WTC11 (cell line): ENCODE data around the gene SHLD1.

Source experiments
- NFYB ChIP-seq: sonication (generic); formaldehyde crosslinking; conservative IDR thresholded peaks from 2 replicates; pipeline ENCODE4 v1.8.0; 2022; ENCODE audit warnings: low read depth, missing genetic modification reagents
- TF ChIP-seq, protein P1 (sequence below): fragments of 200-600 bp; IDR thresholded peaks from 2 replicates; pipeline ENCODE4 v1.8.0; 2022; ENCODE audit warnings: antibody characterized with exemption

DNA sequence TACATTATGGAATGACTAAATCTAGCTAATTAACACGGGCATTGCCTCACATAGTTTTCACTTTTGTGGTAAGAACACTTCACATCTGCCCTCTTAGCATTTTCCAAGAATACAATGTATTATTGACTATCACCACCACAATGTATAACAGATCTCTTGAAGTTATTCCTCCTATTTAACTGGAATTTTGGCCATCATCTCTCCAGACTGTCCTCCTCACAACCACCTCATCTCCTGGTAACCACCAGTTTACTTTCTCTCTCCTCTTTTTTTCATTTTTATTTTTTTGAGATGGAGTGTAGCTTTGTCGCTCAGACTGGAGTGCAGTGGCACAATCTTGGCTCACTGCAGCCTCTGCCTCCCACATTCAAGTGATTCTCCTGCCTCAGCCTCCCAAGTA lies 8.2 kb upstream of the SHLD1 start:
- TF ChIP-seq, protein P1, sequence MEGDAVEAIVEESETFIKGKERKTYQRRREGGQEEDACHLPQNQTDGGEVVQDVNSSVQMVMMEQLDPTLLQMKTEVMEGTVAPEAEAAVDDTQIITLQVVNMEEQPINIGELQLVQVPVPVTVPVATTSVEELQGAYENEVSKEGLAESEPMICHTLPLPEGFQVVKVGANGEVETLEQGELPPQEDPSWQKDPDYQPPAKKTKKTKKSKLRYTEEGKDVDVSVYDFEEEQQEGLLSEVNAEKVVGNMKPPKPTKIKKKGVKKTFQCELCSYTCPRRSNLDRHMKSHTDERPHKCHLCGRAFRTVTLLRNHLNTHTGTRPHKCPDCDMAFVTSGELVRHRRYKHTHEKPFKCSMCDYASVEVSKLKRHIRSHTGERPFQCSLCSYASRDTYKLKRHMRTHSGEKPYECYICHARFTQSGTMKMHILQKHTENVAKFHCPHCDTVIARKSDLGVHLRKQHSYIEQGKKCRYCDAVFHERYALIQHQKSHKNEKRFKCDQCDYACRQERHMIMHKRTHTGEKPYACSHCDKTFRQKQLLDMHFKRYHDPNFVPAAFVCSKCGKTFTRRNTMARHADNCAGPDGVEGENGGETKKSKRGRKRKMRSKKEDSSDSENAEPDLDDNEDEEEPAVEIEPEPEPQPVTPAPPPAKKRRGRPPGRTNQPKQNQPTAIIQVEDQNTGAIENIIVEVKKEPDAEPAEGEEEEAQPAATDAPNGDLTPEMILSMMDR: no peak
- TF ChIP-seq NFYB: no peak
